Liver (tissue), 9 donors: ENCODE measurements around the gene SGMS1. TPM values are rescaled to one million over a fixed set of nuclear protein-coding genes. Genes with fewer than 3 reads are reported as not detected.

Source experiments
- DNase-seq: peaks from one replicate; pipeline ENCODE4 v3.0.0-alpha.2; 2017; ENCODE audit warnings: low spot score
- H3K27ac ChIP-seq, 2 donors: one replicate each; pipeline ENCODE4 v1.7.0; 2013; ENCODE audit warnings: inconsistent platforms in 2 of 2, low read length in 2 of 2, control low read depth in 1 of 2, low read depth in 1 of 2, mild to moderate bottlenecking in 1 of 2
- H3K27me3 ChIP-seq, 4 donors: one replicate each; pipeline versions ENCODE4 v1.6.1 to v1.7.0; 2013; ENCODE audit warnings: low read length in 3 of 4, inconsistent platforms in 1 of 4, mild to moderate bottlenecking in 1 of 4, moderate library complexity in 1 of 4; ENCODE audit not compliant: control insufficient read depth in 4 of 4, insufficient read depth in 4 of 4
- H3K36me3 ChIP-seq, 4 donors: one replicate each; pipeline versions ENCODE4 v1.6.1 to v1.7.0; 2013; ENCODE audit warnings: low read length in 3 of 4, mild to moderate bottlenecking in 3 of 4, low read depth in 1 of 4, moderate library complexity in 1 of 4; ENCODE audit not compliant: control insufficient read depth in 4 of 4, insufficient read depth in 3 of 4
- H3K4me1 ChIP-seq, 4 donors: one replicate each; pipeline versions ENCODE4 v1.6.1 to v1.7.0; 2013; ENCODE audit warnings: low read length in 3 of 4, mild to moderate bottlenecking in 3 of 4, moderate library complexity in 1 of 4; ENCODE audit not compliant: control insufficient read depth in 4 of 4, insufficient read depth in 4 of 4
- H3K4me3 ChIP-seq, 3 donors: one replicate each; pipeline versions ENCODE4 v1.6.1 to v1.7.0; 2013; ENCODE audit warnings: low read length in 3 of 3, control low read depth in 1 of 3, low read depth in 1 of 3, mild to moderate bottlenecking in 1 of 3
- H3K9ac ChIP-seq, 2 donors: one replicate each; pipeline ENCODE4 v1.7.0; 2013; ENCODE audit warnings: low read length in 2 of 2, mild to moderate bottlenecking in 2 of 2, moderate library complexity in 2 of 2, control low read depth in 1 of 2, low read depth in 1 of 2
- H3K9me3 ChIP-seq, 4 donors: one replicate each; pipeline versions ENCODE4 v1.6.1 to v1.7.0; 2013; ENCODE audit warnings: low read length in 3 of 4; ENCODE audit not compliant: control insufficient read depth in 4 of 4
- EGR1 ChIP-seq, 2 donors: IDR thresholded peaks; 2 replicates each; pipeline ENCODE4 v1.6.1; 2016 to 2018; ENCODE audit warnings: antibody characterized with exemption in 2 of 2, low read depth in 2 of 2
- FOXA2 ChIP-seq: IDR thresholded peaks from 2 replicates; pipeline ENCODE4 v1.6.1; 2016; ENCODE audit warnings: antibody characterized with exemption
- HNF4A ChIP-seq, 2 donors: conservative IDR thresholded peaks; 2 replicates each; pipeline ENCODE4 v1.6.1; 2016; ENCODE audit warnings: antibody characterized with exemption in 2 of 2, mild to moderate bottlenecking in 2 of 2
- HNF4G ChIP-seq: IDR thresholded peaks from 2 replicates; pipeline ENCODE4 v1.6.1; 2016; ENCODE audit warnings: antibody characterized with exemption
- JUND ChIP-seq, 2 donors: IDR thresholded peaks; 2 replicates each; pipeline ENCODE4 v1.6.1; 2016; ENCODE audit warnings: antibody characterized with exemption in 2 of 2
- RXRA ChIP-seq, 2 donors: IDR thresholded peaks; 2 replicates each; pipeline ENCODE4 v1.6.1; 2017 to 2018; ENCODE audit warnings: antibody characterized with exemption in 2 of 2, mild to moderate bottlenecking in 1 of 2
- TAF1 ChIP-seq: conservative IDR thresholded peaks from 2 replicates; pipeline ENCODE4 v1.6.1; 2016; ENCODE audit warnings: antibody characterized with exemption, mild to moderate bottlenecking
- YY1 ChIP-seq: IDR thresholded peaks from 2 replicates; pipeline ENCODE4 v1.6.1; 2016; ENCODE audit warnings: antibody characterized with exemption, mild to moderate bottlenecking
- WGBS: extraction: QIAGEN DNeasy Blood & Tissue Kit; methylation state at CpG from one replicate; pipeline ENCODE4 v1.1.7; 2013; 5-methylcytosine and 5-hydroxymethylcytosine counted together
- polyA plus RNA-seq, 2 donors: library from polyadenylated mRNA; stranded (reverse) in 1 of 2; unstranded in 1 of 2; fragments of 200-250 nt in 1 of 2; fragments of >200 nt in 1 of 2; fragmentation: Nextera tagmentation in 1 of 2; extraction: Ambion mirVana in 1 of 2; gene quantifications; one replicate each; pipeline versions ENCODE4 v1.2.1 to v1.2.3, GENCODE V29; 2013 to 2015
- total RNA-seq, 2 donors: library from RNA; depleted of rRNA; stranded (reverse); fragments of >200 nt; gene quantifications; one replicate each; pipeline ENCODE4 v1.2.3, GENCODE V29; 2014
- TF ChIP-seq, protein P1 (sequence below): IDR thresholded peaks from 2 replicates; pipeline ENCODE4 v1.6.1; 2016; ENCODE audit warnings: antibody characterized with exemption
- TF ChIP-seq, protein P2 (sequence below): IDR thresholded peaks from 2 replicates; pipeline ENCODE4 v1.6.1; 2016; ENCODE audit warnings: antibody characterized with exemption, mild to moderate bottlenecking
- TF ChIP-seq, protein P3 (sequence below): IDR thresholded peaks from 2 replicates; pipeline ENCODE4 v1.6.1; 2016; ENCODE audit warnings: antibody characterized with exemption
- TF ChIP-seq, protein P4 (sequence below): fragments of 150-350 bp; IDR thresholded peaks from 2 replicates; pipeline ENCODE4 v1.5.1; 2017; ENCODE audit warnings: improper control_type of control experiment, low read depth, low read length; ENCODE audit not compliant: missing input control
- donor health status: healthy.
- donor health status: healthy.
- donor health status: healthy.
- donor health status: healthy.
- donor health status: healthy.

SGMS1 gene
- total and polyA plus RNA-seq, 4 donors: 6.8 to 98.2 (median 21.1) TPM

DNA sequence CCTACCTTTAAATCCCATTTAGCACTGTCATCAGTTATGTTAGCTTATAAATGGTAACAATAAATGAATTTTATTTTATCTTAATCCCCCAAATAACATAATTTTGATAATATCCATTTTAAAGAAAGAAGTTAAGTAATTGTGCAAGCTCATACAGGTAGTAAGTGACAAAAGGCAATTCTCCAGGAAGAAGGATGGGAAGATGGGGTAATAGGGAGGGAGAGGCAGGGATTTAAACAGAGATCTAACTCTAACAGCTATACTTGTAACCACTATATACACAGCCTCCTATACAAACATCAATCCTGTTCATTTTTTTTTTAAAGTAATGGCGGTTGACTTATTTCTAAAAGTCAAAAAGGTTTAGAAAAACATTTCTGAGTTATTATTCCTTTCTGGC is 119.4 kb downstream of the SGMS1 start:
- Histone ChIP-seq H3K36me3 (no peaks in the 10 kb centered on the region), H3K4me1 (peaks cover 0 to 14% (median 1%) of the 10 kb centered on the region in 4 donors), H3K4me3 (no peak overlapping the region), H3K9ac (no peak overlapping the region), H3K9me3 (no peaks in the 10 kb centered on the region), H3K27ac (no peak overlapping the region), H3K27me3 (no peaks in the 10 kb centered on the region)
- 100% methylated on average over 1 of the region's 1 CpG for WGBS
- no peak for TF ChIP-seq FOXA2
- TF ChIP-seq RXRA (IDR thresholded peaks at IDR 0.05): no peak
- TF ChIP-seq, protein P1, sequence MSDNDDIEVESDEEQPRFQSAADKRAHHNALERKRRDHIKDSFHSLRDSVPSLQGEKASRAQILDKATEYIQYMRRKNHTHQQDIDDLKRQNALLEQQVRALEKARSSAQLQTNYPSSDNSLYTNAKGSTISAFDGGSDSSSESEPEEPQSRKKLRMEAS: no peak
- no peak for TF ChIP-seq YY1
- no peak for TF ChIP-seq EGR1 (IDR thresholded peaks at IDR 0.05; ENCODE audit: low read depth in 2 of 2)
- no peak for TF ChIP-seq TAF1
- TF ChIP-seq HNF4A (conservative IDR thresholded peaks at IDR 0.05): no peak
- no peak for DNase-seq

DNA sequence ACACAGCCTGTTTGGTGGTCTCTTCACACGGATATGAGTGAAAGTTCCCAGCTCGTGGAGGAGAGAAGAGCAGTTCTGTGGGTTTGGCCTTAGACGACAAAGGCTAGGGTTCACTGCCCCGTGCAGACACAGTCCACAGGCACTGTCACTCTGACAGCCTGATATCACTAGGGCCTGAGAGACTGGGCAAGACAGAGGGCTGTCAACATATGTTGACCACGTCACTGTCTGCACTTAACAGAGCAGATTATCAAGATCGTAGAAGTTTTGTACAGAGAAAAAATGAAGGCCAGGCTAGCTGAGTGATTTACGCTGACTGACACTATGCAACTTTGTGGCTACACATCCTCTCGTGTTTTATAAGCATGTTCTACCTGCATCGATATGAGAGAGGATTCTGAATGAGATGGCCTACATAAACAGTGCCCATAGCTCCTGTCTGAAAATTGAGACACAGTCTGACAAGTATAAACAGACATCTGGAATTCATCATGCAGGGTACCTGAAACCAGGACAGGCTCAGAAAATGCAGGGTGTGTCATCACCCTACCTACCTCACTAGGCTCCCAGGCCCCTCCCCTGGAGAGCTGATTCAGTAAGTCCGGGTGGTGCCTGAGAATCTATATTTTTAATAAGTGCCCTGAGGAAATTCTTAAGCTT is 120.0 kb downstream of the SGMS1 start:
- Histone ChIP-seq H3K9ac (no peak overlapping the region), H3K9me3 (no peaks in the 10 kb centered on the region), H3K36me3 (no peaks in the 10 kb centered on the region), H3K4me3 (no peak overlapping the region), H3K4me1 (peaks cover 0 to 8% (median 1%) of the 10 kb centered on the region in 4 donors), H3K27me3 (no peaks in the 10 kb centered on the region), H3K27ac (no peak overlapping the region)
- 77% methylated on average over 10 of the region's 10 CpGs for WGBS
- DNase-seq: no peak
- TF ChIP-seq HNF4G: no peak
- TF ChIP-seq RXRA (IDR thresholded peaks at IDR 0.05): no peak
- no peak for TF ChIP-seq TAF1
- no peak for TF ChIP-seq FOXA2
- no peak for TF ChIP-seq JUND (IDR thresholded peaks at IDR 0.05)
- TF ChIP-seq, protein P2, sequence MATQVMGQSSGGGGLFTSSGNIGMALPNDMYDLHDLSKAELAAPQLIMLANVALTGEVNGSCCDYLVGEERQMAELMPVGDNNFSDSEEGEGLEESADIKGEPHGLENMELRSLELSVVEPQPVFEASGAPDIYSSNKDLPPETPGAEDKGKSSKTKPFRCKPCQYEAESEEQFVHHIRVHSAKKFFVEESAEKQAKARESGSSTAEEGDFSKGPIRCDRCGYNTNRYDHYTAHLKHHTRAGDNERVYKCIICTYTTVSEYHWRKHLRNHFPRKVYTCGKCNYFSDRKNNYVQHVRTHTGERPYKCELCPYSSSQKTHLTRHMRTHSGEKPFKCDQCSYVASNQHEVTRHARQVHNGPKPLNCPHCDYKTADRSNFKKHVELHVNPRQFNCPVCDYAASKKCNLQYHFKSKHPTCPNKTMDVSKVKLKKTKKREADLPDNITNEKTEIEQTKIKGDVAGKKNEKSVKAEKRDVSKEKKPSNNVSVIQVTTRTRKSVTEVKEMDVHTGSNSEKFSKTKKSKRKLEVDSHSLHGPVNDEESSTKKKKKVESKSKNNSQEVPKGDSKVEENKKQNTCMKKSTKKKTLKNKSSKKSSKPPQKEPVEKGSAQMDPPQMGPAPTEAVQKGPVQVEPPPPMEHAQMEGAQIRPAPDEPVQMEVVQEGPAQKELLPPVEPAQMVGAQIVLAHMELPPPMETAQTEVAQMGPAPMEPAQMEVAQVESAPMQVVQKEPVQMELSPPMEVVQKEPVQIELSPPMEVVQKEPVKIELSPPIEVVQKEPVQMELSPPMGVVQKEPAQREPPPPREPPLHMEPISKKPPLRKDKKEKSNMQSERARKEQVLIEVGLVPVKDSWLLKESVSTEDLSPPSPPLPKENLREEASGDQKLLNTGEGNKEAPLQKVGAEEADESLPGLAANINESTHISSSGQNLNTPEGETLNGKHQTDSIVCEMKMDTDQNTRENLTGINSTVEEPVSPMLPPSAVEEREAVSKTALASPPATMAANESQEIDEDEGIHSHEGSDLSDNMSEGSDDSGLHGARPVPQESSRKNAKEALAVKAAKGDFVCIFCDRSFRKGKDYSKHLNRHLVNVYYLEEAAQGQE: no peak
- TF ChIP-seq, protein P3, sequence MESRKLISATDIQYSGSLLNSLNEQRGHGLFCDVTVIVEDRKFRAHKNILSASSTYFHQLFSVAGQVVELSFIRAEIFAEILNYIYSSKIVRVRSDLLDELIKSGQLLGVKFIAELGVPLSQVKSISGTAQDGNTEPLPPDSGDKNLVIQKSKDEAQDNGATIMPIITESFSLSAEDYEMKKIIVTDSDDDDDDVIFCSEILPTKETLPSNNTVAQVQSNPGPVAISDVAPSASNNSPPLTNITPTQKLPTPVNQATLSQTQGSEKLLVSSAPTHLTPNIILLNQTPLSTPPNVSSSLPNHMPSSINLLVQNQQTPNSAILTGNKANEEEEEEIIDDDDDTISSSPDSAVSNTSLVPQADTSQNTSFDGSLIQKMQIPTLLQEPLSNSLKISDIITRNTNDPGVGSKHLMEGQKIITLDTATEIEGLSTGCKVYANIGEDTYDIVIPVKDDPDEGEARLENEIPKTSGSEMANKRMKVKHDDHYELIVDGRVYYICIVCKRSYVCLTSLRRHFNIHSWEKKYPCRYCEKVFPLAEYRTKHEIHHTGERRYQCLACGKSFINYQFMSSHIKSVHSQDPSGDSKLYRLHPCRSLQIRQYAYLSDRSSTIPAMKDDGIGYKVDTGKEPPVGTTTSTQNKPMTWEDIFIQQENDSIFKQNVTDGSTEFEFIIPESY: no peak
- TF ChIP-seq, protein P4, sequence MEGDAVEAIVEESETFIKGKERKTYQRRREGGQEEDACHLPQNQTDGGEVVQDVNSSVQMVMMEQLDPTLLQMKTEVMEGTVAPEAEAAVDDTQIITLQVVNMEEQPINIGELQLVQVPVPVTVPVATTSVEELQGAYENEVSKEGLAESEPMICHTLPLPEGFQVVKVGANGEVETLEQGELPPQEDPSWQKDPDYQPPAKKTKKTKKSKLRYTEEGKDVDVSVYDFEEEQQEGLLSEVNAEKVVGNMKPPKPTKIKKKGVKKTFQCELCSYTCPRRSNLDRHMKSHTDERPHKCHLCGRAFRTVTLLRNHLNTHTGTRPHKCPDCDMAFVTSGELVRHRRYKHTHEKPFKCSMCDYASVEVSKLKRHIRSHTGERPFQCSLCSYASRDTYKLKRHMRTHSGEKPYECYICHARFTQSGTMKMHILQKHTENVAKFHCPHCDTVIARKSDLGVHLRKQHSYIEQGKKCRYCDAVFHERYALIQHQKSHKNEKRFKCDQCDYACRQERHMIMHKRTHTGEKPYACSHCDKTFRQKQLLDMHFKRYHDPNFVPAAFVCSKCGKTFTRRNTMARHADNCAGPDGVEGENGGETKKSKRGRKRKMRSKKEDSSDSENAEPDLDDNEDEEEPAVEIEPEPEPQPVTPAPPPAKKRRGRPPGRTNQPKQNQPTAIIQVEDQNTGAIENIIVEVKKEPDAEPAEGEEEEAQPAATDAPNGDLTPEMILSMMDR: no peak
